Cardiac muscle cell (in vitro differentiated cells and primary cell): ENCODE measurements around the gene NRAP. TPM values are rescaled to one million over a fixed set of nuclear protein-coding genes. Genes with fewer than 3 reads are reported as not detected.
A peak's percentile ranks its signal among the peaks of the same experiment; 100 is the strongest.

Source experiments
- DNase-seq, 2 donors: peaks; one replicate each; pipeline versions ENCODE4 v3.0.0 to v3.0.0-alpha.2; 2010 to 2017; ENCODE audit warnings: low read depth in 1 of 2, low spot score in 1 of 2
- H3K27ac ChIP-seq: fragments of 200-600 bp; sonication (generic); 2 replicates; pipeline ENCODE4 v1.5.1; 2016
- H3K27me3 ChIP-seq: fragments of 200-600 bp; sonication (generic); 2 replicates; pipeline ENCODE4 v1.6.0; 2016; ENCODE audit warnings: control low read depth
- H3K36me3 ChIP-seq: fragments of 200-600 bp; sonication (generic); 2 replicates; pipeline ENCODE4 v1.5.1; 2016; ENCODE audit warnings: control low read depth
- H3K4me1 ChIP-seq: fragments of 200-600 bp; sonication (generic); 2 replicates; pipeline ENCODE4 v1.8.1; 2017; ENCODE audit warnings: low read depth, mild to moderate bottlenecking, mixed run types
- H3K4me3 ChIP-seq: fragments of 200-600 bp; sonication (generic); 2 replicates; pipeline ENCODE4 v1.5.1; 2016; ENCODE audit warnings: mild to moderate bottlenecking
- H3K9me3 ChIP-seq: fragments of 200-600 bp; sonication (generic); 2 replicates; pipeline ENCODE4 v1.5.1; 2017; ENCODE audit warnings: low read depth, mild to moderate bottlenecking, control low read depth
- CTCF ChIP-seq: IDR thresholded peaks from 2 replicates; pipeline ENCODE4 v1.5.1; 2012; ENCODE audit warnings: low read depth, mild to moderate bottlenecking, low read length
- polyA plus RNA-seq: library from polyadenylated mRNA; unstranded; fragments of >200 nt; fragmentation: Nextera tagmentation; extraction: Ambion mirVana; gene quantifications from 2 replicates; pipeline ENCODE4 v1.2.1, GENCODE V29; 2016
- total RNA-seq: library from RNA; depleted of rRNA; stranded (reverse); fragments of >200 nt; gene quantifications from 2 replicates; pipeline ENCODE4 v1.2.3, GENCODE V29; 2016

Gene NRAP
- total and polyA plus RNA-seq, 2 experiments from 2014 or later = 0.11 to 0.12 TPM

DNA sequence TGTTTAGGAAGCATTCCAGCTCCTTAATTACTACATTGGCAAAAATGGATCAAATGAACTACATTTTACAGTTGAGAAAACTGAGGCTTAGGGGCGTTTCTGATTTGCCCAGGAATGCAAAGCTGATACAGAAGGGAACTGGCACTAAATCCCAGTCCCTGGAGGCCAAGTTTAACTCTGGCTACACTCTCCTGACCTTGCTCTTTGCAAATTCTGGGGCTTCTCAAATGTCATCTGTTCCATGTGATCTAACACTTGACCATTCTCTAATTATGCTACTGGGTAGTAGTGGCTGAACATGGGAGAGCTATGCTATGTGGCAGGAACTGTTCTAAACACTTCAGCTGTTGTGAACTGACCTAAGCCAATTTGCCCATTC lies 122.3 kb downstream of the NRAP start:
- no peaks in the 10 kb centered on the region for H3K9me3 ChIP-seq
- no peak overlapping the region for H3K27ac ChIP-seq
- no peak overlapping the region for H3K4me3 ChIP-seq
- no peaks in the 10 kb centered on the region for H3K27me3 ChIP-seq
- TF ChIP-seq CTCF = no peak
- H3K4me1 ChIP-seq = peaks cover 4% of the 10 kb centered on the region
- no peaks in the 10 kb centered on the region for H3K36me3 ChIP-seq
- peak in 1 of 2 donors; percentile 29 for DNase-seq

- H3K4me3 ChIP-seq = no peak overlapping the region
- TF ChIP-seq CTCF = no peak
- no peaks in the 10 kb centered on the region for H3K36me3 ChIP-seq
- H3K4me1 ChIP-seq = peaks cover 4% of the 10 kb centered on the region
- DNase-seq = no peak
- no peaks in the 10 kb centered on the region for H3K27me3 ChIP-seq
- H3K9me3 ChIP-seq = no peaks in the 10 kb centered on the region
- no peak overlapping the region for H3K27ac ChIP-seq
These were observed 122.8 kb downstream of the NRAP start for GRCh38 chr10:113540845-113541548.

DNA sequence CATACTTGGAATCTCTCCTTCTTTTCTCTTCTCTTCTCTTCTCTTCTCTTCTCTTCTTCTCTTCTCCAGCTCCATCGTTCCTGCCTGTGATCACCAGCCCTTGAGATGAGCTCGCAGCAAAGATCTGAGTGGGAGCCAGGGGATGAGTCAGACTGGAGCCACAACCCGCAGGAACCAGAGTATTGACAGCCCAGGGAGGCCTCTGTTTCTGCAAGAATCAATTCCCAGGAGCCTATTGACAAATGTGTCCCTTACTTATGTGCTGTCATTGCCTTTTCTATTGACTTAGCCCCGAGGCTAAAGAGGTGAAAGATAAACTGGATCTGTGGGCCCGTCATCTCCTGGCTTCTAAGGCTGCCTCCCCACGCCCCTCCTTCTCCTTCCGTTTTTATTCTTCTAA lies 124.1 kb downstream of the NRAP start:
- DNase-seq = peak in 1 of 2 donors; percentile 33
- H3K27ac ChIP-seq = no peak overlapping the region
- H3K36me3 ChIP-seq = no peaks in the 10 kb centered on the region
- no peaks in the 10 kb centered on the region for H3K27me3 ChIP-seq
- TF ChIP-seq CTCF = no peak
- H3K9me3 ChIP-seq = no peaks in the 10 kb centered on the region
- H3K4me1 ChIP-seq = peaks cover 4% of the 10 kb centered on the region
- no peak overlapping the region for H3K4me3 ChIP-seq

Other genes with a start within 250 kb of the NRAP start
- not detected in 2 replicates for gene HABP2, start 111.0 kb downstream of the NRAP start, total RNA-seq
- 0.06 TPM in 1 of 2 replicates, not detected in the other for gene HABP2, start 111.0 kb downstream of the NRAP start, polyA plus RNA-seq
- gene CASP7, start 15.9 kb upstream of the NRAP start, total RNA-seq = 3.3 and 11.8 TPM in 2 replicates
- gene CASP7, start 15.9 kb upstream of the NRAP start, polyA plus RNA-seq = 7.8 and 9.3 TPM in 2 replicates
- gene PLEKHS1, start 87.6 kb upstream of the NRAP start, total RNA-seq = not detected in 2 replicates
- not detected in 2 replicates for gene PLEKHS1, start 87.6 kb upstream of the NRAP start, polyA plus RNA-seq
- 6.3 and 6.6 TPM in 2 replicates for gene DCLRE1A, start 190.0 kb upstream of the NRAP start, total RNA-seq
- gene DCLRE1A, start 190.0 kb upstream of the NRAP start, polyA plus RNA-seq = 4.8 and 7.3 TPM in 2 replicates
- gene NHLRC2, start 190.6 kb upstream of the NRAP start, total RNA-seq = 61.2 and 99.6 TPM in 2 replicates
- gene NHLRC2, start 190.6 kb upstream of the NRAP start, polyA plus RNA-seq = 14.0 and 23.8 TPM in 2 replicates